Panc1 (cell line): ENCODE measurements around the gene RAB11FIP5. TPM values are rescaled to one million over a fixed set of nuclear protein-coding genes. Genes with fewer than 3 reads are reported as not detected.

Experiments
- ATAC-seq: fragments of 200-7000 bp; cut with Tn5 transposase; 2 replicates; pipeline ENCODE4 v1.9.1; 2020; ENCODE audit warnings: mild to moderate bottlenecking, moderate library complexity
- BruUV-seq: library from RNA; stranded (reverse); fragments of 400-500 nt; replicated peaks from 2 replicates; lab custom pipeline; 2021; lab: Mats Ljungman, UMichigan
- CTCF ChIA-PET: fragments of 300-600 bp; sonication (Branson Sonifier 250); formaldehyde crosslinking; loops from one replicate; lab custom pipeline; 2022; ENCODE audit warnings: antibody characterized with exemption; lab: Charles Lee
- POLR2A ChIA-PET: fragments of 300-600 bp; sonication (Branson Sonifier 250); formaldehyde crosslinking; loops from one replicate; lab custom pipeline; 2022; ENCODE audit warnings: antibody characterized with exemption; lab: Charles Lee
- DNase-seq: peaks from one replicate; pipeline ENCODE4 v3.0.0-alpha.2; 2010; ENCODE audit warnings: low read depth, low spot score
- H3K27ac ChIP-seq: 2 replicates; pipeline ENCODE4 v1.5.1; 2011; ENCODE audit warnings: mild to moderate bottlenecking, low read length, inconsistent platforms
- H3K27me3 ChIP-seq: fragments of 200-500 bp; sonication (Bioruptor generic); 2 replicates; pipeline ENCODE4 v1.6.0; 2014; ENCODE audit warnings: low read length, inconsistent platforms; ENCODE audit not compliant: control insufficient read depth, insufficient read depth
- H3K36me3 ChIP-seq: fragments of 200-500 bp; sonication (Bioruptor generic); 2 replicates; pipeline ENCODE4 v1.5.1; 2014; ENCODE audit warnings: inconsistent platforms, mild to moderate bottlenecking, low read length, moderate library complexity; ENCODE audit not compliant: control insufficient read depth, insufficient read depth
- H3K4me1 ChIP-seq: 2 replicates; pipeline ENCODE4 v1.5.1; 2011; ENCODE audit warnings: inconsistent platforms, mild to moderate bottlenecking, low read length, moderate library complexity; ENCODE audit not compliant: control insufficient read depth, insufficient read depth
- H3K4me3 ChIP-seq, 2 experiments: 2 replicates each; pipeline ENCODE4 v1.5.1; 2011 to 2012; ENCODE audit warnings: low read depth in 2 of 2, low read length in 2 of 2, mild to moderate bottlenecking in 2 of 2, inconsistent platforms in 1 of 2, moderate library complexity in 1 of 2
- H3K9me3 ChIP-seq: fragments of 200-500 bp; sonication (Bioruptor generic); 2 replicates; pipeline ENCODE4 v1.5.1; 2014; ENCODE audit warnings: low read depth, mild to moderate bottlenecking, inconsistent platforms, low read length, moderate library complexity; ENCODE audit not compliant: control insufficient read depth, insufficient read depth
- POLR2AphosphoS5 ChIP-seq: IDR thresholded peaks from 2 replicates; pipeline ENCODE4 v1.6.1; 2012; ENCODE audit warnings: mild to moderate bottlenecking, low read depth, low read length, moderate library complexity
- SIN3A ChIP-seq: IDR thresholded peaks from 2 replicates; pipeline ENCODE4 v1.6.1; 2012; ENCODE audit warnings: low read depth, mild to moderate bottlenecking, low read length, moderate library complexity, borderline replicate concordance; ENCODE audit not compliant: insufficient read depth
- TCF7L2 ChIP-seq: IDR thresholded peaks from 2 replicates; pipeline ENCODE4 v1.6.1; 2011; ENCODE audit warnings: mild to moderate bottlenecking, low read depth, low read length, inconsistent platforms
- in situ Hi-C: cut with HindIII; loops from 2 replicates; pipeline ENCODE4 v1.10.0; 2016; ENCODE audit warnings: low sequenced_read_pairs, low pct_unique_long_range_greater_than_20kb
- intact Hi-C: fragments of 100-400 bp; cut with micrococcal nuclease; formaldehyde crosslinking; loops from one replicate; pipeline ENCODE4 v1.10.0; 2022; ENCODE audit not compliant: unreplicated experiment
- total RNA-seq: library from RNA; stranded (reverse); gene quantifications from one replicate; pipeline ENCODE4 v1.2.1, GENCODE V29; 2021; ENCODE audit not compliant: unreplicated experiment
- TF ChIP-seq, protein P1 (sequence below), 2 experiments: IDR thresholded peaks; 2 replicates each; pipeline ENCODE4 v1.6.1; 2011 to 2012; ENCODE audit warnings: low read depth in 2 of 2, control low read depth in 1 of 2, low read length in 1 of 2, mild to moderate bottlenecking in 1 of 2, moderate library complexity in 1 of 2; ENCODE audit not compliant: insufficient read depth in 1 of 2
- TF ChIP-seq, protein P2 (sequence below): fragments of 450-650 bp; IDR thresholded peaks from 2 replicates; pipeline ENCODE4 v1.5.1; 2017; ENCODE audit warnings: mild to moderate bottlenecking

RAB11FIP5 gene
- total RNA-seq, 1 experiment from 2014 or later: 27.3 TPM

GRCh38 chr2:73076701-73077423 lies 35.9 kb downstream of the RAB11FIP5 start:
- TF ChIP-seq TCF7L2: no peak
- TF ChIP-seq, protein P1, sequence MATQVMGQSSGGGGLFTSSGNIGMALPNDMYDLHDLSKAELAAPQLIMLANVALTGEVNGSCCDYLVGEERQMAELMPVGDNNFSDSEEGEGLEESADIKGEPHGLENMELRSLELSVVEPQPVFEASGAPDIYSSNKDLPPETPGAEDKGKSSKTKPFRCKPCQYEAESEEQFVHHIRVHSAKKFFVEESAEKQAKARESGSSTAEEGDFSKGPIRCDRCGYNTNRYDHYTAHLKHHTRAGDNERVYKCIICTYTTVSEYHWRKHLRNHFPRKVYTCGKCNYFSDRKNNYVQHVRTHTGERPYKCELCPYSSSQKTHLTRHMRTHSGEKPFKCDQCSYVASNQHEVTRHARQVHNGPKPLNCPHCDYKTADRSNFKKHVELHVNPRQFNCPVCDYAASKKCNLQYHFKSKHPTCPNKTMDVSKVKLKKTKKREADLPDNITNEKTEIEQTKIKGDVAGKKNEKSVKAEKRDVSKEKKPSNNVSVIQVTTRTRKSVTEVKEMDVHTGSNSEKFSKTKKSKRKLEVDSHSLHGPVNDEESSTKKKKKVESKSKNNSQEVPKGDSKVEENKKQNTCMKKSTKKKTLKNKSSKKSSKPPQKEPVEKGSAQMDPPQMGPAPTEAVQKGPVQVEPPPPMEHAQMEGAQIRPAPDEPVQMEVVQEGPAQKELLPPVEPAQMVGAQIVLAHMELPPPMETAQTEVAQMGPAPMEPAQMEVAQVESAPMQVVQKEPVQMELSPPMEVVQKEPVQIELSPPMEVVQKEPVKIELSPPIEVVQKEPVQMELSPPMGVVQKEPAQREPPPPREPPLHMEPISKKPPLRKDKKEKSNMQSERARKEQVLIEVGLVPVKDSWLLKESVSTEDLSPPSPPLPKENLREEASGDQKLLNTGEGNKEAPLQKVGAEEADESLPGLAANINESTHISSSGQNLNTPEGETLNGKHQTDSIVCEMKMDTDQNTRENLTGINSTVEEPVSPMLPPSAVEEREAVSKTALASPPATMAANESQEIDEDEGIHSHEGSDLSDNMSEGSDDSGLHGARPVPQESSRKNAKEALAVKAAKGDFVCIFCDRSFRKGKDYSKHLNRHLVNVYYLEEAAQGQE (IDR thresholded peaks at IDR 0.05; ENCODE audit: insufficient read depth in 1 of 2, low read depth in 2 of 2, low read length in 1 of 2): no peak
- ChIA-PET CTCF (interaction anchor here (1.0 kb wide), 1 partner anchor 87 kb away, joined by 4 read pairs; no protein-coding TSS in a partner anchor), POLR2A (no interaction called here)
- no peak overlapping the region for H3K27ac ChIP-seq
- no peaks in the 10 kb centered on the region for H3K9me3 ChIP-seq
- intact Hi-C loops: no loop called here
- DNase-seq: no peak
- ATAC-seq: no peak
- peaks cover 6% of the 10 kb centered on the region; the same call in 1 of the 2 replicates for H3K4me1 ChIP-seq
- BruUV-seq: no TSS peak
- H3K27me3 ChIP-seq: no peaks in the 10 kb centered on the region
- H3K4me3 ChIP-seq: no peak overlapping the region
- in situ Hi-C loops: no loop called here
- no peaks in the 10 kb centered on the region for H3K36me3 ChIP-seq

- no peak for ATAC-seq
- H3K4me3 ChIP-seq: no peak overlapping the region
- in situ Hi-C loops (no loop called here), intact Hi-C loops (no loop called here)
- H3K4me1 ChIP-seq: peaks cover 7% of the 10 kb centered on the region; the same call in 1 of the 2 replicates
- POLR2A ChIA-PET: no interaction called here
- no peaks in the 10 kb centered on the region for H3K27me3 ChIP-seq
- no peaks in the 10 kb centered on the region; the same call in 1 of the 2 replicates for H3K36me3 ChIP-seq
- H3K9me3 ChIP-seq: no peaks in the 10 kb centered on the region
- no TSS peak for BruUV-seq
- no peak overlapping the region for H3K27ac ChIP-seq
- TF ChIP-seq, protein P2, sequence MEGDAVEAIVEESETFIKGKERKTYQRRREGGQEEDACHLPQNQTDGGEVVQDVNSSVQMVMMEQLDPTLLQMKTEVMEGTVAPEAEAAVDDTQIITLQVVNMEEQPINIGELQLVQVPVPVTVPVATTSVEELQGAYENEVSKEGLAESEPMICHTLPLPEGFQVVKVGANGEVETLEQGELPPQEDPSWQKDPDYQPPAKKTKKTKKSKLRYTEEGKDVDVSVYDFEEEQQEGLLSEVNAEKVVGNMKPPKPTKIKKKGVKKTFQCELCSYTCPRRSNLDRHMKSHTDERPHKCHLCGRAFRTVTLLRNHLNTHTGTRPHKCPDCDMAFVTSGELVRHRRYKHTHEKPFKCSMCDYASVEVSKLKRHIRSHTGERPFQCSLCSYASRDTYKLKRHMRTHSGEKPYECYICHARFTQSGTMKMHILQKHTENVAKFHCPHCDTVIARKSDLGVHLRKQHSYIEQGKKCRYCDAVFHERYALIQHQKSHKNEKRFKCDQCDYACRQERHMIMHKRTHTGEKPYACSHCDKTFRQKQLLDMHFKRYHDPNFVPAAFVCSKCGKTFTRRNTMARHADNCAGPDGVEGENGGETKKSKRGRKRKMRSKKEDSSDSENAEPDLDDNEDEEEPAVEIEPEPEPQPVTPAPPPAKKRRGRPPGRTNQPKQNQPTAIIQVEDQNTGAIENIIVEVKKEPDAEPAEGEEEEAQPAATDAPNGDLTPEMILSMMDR: no peak
- TF ChIP-seq, protein P1 (IDR thresholded peaks at IDR 0.05; ENCODE audit: insufficient read depth in 1 of 2, low read depth in 2 of 2, low read length in 1 of 2): no peak
- no peak for TF ChIP-seq POLR2AphosphoS5
- TF ChIP-seq SIN3A: no peak
- DNase-seq: no peak
- CTCF ChIA-PET: no interaction called here
Measured at GRCh38 chr2:73075477-73076373, 37.0 kb downstream of the RAB11FIP5 start.
